UCSD-AML1 (cell line): ENCODE measurements around the gene MYH11.
A peak's percentile ranks its signal among the peaks of the same experiment; 100 is the strongest.
"Not testable (repeated sequence)": the region's sequence is repeated elsewhere in the genome, so short reads cannot be mapped to it uniquely, and the experiment has no call there.

Experiments used
- DNase-seq: peaks from one replicate; lab custom pipeline; 2025; ENCODE audit not compliant: unreplicated experiment; lab: John Stamatoyannopoulos, UW

MYH11 gene

GRCh38 chr16:15682105-15682570 lies 174.7 kb downstream of the MYH11 start:
- peak; percentile 49 for DNase-seq

- no peak for DNase-seq
Observed at GRCh38 chr16:15677447-15677846, 179.4 kb downstream of the MYH11 start.

GRCh38 chr16:15676506-15676905 lies 180.3 kb downstream of the MYH11 start:
- no peak for DNase-seq

GRCh38 chr16:15674571-15674970 lies 182.3 kb downstream of the MYH11 start:
- no peak for DNase-seq

GRCh38 chr16:15672514-15673167 lies 184.2 kb downstream of the MYH11 start:
- DNase-seq = peak; percentile 89

- DNase-seq = not testable (repeated sequence)
Observed at GRCh38 chr16:15672127-15672513, 184.7 kb downstream of the MYH11 start.

GRCh38 chr16:15671530-15672117 lies 185.2 kb downstream of the MYH11 start:
- DNase-seq = no peak

- DNase-seq = no peak
Observed at GRCh38 chr16:15667091-15667742, 189.6 kb downstream of the MYH11 start.

GRCh38 chr16:15665107-15665506 lies 191.7 kb downstream of the MYH11 start:
- no peak for DNase-seq

- no peak for DNase-seq
Observed at GRCh38 chr16:15660203-15660601, 196.6 kb downstream of the MYH11 start.

GRCh38 chr16:15658556-15658955 lies 198.3 kb downstream of the MYH11 start:
- no peak for DNase-seq

- DNase-seq = no peak
Observed at GRCh38 chr16:15658149-15658548, 198.7 kb downstream of the MYH11 start.

- not testable (repeated sequence) for DNase-seq
Observed at GRCh38 chr16:15655561-15655960, 201.3 kb downstream of the MYH11 start.

GRCh38 chr16:15654591-15654990 lies 202.2 kb downstream of the MYH11 start:
- DNase-seq = no peak

GRCh38 chr16:15653227-15653626 lies 203.6 kb downstream of the MYH11 start:
- no peak for DNase-seq
